Astrocyte (in vitro differentiated cells and primary cell): ENCODE measurements around the gene FOSL2.

ENCODE experiments used
- CTCF ChIP-seq: IDR thresholded peaks from 2 replicates; pipeline ENCODE4 v1.5.1; 2011; ENCODE audit warnings: low read depth, mild to moderate bottlenecking, inconsistent platforms, low read length, moderate library complexity; ENCODE audit not compliant: insufficient read depth
- EZH2 ChIP-seq: IDR thresholded peaks from 2 replicates; pipeline ENCODE4 v1.6.1; 2012; ENCODE audit warnings: mild to moderate bottlenecking, low read length, inconsistent platforms; ENCODE audit not compliant: insufficient read depth

GRCh38 chr2:28437149-28437835 lies 44.6 kb downstream of the FOSL2 start:
- TF ChIP-seq CTCF (no peak), EZH2 (no peak)
